Hippocampal formation (tissue), 2 donors: Measurements from ENCODE around the gene TMEM185A.
"Not testable (repeated sequence)": the region's sequence is repeated elsewhere in the genome, so short reads cannot be mapped to it uniquely, and the experiment has no call there.

Experiments
- DNase-seq, 2 donors: peaks; one replicate each; lab custom pipeline; 2025; lab: John Stamatoyannopoulos, UW

TMEM185A gene

DNA sequence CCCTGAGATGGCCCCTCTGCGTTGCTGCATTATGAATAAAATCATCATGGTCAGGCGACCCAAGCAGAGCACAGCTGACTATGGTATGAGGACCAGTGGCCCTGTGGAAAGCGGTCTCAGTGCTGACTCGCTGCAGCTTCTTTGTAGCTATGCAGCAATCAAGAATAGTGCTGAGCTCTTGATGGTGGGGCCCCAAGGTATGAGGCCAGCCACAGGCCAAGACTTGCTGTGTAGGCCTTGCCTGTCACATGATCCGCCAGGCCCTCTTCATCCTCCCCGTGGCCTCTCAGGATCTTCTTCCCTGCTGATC is 79.7 kb downstream of the TMEM185A start:
- not testable (repeated sequence) for DNase-seq

DNA sequence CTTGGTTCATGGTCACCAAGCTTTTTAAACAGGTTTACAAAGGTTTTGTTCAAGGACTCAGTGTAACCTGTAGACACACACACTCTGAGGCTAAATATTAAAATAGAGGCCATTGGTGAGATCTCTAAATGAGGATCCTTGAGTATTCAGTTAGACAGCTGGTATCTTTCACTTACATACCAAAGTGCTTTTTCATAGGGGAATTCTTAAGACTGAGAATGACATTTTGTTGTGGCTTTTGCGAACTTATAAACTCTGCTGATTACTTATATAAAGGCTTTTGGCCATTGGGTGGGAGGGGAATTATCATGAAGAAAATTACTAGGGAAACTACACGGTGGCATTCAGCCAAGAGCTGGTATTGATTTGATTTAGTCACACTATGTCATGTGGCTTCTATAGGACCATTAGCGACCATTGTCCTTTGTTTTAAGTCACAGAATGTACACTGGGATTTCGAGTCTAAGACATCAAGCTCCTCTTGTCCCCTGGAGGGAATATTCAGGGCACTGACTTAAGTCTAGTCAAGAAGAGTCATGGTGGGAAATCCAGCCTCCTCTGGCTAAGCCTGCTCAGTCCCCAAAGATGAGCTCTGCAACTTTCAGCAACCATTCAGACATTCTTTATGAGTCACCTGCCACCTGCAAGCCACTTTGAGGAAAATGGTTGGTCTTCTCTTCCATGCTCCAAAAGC is 80.2 kb downstream of the TMEM185A start:
- DNase-seq, result not testable (repeated sequence)

DNA sequence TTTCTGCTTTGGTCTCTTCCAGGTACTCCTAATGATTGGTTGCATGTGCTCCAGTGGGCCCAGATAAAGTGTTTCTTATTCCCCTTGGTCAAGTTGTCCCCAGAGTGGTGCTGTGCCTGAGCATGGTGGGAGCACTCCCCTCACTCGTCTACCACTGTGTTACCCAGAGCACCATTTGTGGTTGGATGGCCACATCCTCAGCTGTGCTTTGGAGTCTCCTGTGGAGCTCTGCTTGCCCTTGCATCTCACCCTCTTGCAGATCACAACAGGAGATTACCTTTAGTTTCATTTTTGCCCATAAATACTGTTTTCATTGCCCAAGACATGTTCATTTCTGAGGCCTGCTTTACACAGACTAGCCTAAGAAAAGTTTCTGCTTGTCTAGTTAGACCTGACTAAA is 81.1 kb downstream of the TMEM185A start:
- DNase-seq, result not testable (repeated sequence)

DNA sequence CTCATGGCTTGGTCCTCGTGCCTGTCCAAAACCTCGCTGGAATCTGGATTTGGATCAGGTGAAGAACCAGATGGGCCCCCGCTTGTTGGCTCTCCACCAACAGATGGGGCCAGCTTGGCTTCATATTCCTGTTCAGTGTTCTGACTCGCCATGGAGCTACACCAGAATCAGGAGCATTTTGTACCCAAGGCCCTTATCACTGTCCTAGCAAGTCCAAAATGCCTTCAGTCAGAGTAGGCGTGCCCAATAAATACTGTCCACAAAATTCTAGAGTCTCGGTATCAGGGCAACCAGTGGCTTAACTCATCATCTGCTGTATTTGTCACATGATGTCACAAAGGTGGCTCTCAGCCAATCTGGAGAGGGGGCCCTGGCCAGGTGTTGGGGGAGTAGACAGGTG is 81.9 kb downstream of the TMEM185A start, which contains the start of gene HSFX3:
Gene HSFX3 (minus strand): TSS at position 224 of the 400 bp plus-strand sequence. CDS start 72 bp downstream, at position 152.
- DNase-seq, result not testable (repeated sequence)

DNA sequence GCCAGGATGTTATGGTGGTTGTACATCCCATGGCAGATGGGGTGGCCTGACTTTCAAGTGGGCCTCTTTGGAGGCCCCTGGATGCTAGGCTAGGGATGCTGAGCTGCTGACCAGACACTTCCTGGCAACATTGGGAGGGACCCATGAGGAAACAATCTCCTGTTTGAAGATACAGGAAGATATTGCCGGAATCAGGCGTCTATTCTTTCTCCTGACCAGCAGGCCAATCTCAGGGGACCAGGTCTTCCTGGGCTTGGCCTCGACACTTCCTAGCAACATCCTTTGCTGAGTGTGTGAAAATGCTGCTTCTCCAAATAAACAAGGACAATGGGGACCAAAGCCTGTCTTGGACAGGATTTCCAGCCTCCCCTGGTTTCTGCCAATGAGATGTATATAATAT is 83.8 kb downstream of the TMEM185A start:
- DNase-seq, result not testable (repeated sequence)

DNA sequence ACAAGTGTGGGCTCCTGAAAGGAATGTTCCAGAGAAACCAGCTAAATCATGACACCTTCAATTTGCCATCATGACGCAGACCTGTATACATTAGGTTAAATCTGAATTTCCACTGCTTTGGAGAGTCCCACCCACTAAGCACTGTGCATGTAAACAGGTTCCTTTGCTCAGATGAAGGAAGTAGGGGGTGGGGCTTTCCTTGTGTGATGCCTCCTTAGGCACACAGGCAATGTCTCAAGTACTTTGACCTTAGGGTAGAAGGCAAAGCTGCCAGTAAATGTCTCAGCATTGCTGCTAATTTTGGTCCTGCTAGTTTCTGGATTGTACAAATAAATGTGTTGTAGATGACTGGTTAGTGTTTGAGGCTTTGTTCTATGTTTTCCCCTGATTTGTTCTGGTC is 84.6 kb downstream of the TMEM185A start:
- DNase-seq, result not testable (repeated sequence)
